ENCODE measurements around the gene PLIN5. TPM values are rescaled to one million over a fixed set of nuclear protein-coding genes. Genes with fewer than 3 reads are reported as not detected.
A peak's percentile ranks its signal among the peaks of the same experiment; 100 is the strongest.

The PLIN5 gene
- total RNA-seq, 1 donor from 2014 or later, result 0.27 TPM

DNA sequence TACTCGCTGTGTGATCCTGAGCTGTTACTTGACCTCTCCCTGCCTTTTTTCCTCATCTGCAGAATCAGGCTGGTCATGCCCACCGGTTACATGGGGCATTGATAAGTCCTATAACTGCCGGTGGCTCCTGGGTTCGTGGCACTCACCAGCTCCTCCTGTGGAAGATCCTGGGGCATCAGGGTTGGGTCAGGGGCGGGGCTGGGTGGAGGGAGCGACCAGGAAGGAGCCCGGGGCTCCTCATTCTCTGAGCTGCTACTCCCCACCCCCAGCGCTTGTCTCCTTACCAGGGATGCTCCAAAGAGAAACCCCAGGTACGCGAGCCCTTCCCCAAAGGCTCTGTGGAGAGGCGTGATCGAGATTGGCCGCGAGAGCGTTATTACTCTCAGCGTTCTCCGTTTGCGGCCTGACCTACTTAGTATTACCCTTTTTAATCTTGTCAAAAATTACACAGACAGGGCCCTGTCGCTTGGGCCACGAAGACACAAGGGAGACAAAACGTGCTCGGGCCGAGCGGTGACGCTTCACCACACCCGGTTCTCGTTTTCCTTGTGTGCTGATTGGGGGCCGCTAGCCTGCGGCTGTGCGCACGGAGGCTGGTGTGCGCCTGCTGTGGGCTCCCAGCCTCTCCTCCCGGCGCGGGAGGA, 52.2 kb downstream of the PLIN5 start:
- TF ChIP-seq, protein P1, sequence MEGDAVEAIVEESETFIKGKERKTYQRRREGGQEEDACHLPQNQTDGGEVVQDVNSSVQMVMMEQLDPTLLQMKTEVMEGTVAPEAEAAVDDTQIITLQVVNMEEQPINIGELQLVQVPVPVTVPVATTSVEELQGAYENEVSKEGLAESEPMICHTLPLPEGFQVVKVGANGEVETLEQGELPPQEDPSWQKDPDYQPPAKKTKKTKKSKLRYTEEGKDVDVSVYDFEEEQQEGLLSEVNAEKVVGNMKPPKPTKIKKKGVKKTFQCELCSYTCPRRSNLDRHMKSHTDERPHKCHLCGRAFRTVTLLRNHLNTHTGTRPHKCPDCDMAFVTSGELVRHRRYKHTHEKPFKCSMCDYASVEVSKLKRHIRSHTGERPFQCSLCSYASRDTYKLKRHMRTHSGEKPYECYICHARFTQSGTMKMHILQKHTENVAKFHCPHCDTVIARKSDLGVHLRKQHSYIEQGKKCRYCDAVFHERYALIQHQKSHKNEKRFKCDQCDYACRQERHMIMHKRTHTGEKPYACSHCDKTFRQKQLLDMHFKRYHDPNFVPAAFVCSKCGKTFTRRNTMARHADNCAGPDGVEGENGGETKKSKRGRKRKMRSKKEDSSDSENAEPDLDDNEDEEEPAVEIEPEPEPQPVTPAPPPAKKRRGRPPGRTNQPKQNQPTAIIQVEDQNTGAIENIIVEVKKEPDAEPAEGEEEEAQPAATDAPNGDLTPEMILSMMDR (IDR thresholded peaks at IDR 0.05; ENCODE audit: unreplicated experiment), result no peak
- Mint-ChIP-seq H3K27me3 (ENCODE audit: low read depth) (no peaks in the 10 kb centered on the region), H3K4me3 (no peak overlapping the region), H3K4me1 (no peaks in the 10 kb centered on the region), H3K9me3 (no peaks in the 10 kb centered on the region), H3K36me3 (peaks cover 19% of the 10 kb centered on the region), H3K27ac (no peak overlapping the region)
- DNase-seq (ENCODE audit: low spot score in 2 of 2, unreplicated experiment in 2 of 2), result no peak

DNA sequence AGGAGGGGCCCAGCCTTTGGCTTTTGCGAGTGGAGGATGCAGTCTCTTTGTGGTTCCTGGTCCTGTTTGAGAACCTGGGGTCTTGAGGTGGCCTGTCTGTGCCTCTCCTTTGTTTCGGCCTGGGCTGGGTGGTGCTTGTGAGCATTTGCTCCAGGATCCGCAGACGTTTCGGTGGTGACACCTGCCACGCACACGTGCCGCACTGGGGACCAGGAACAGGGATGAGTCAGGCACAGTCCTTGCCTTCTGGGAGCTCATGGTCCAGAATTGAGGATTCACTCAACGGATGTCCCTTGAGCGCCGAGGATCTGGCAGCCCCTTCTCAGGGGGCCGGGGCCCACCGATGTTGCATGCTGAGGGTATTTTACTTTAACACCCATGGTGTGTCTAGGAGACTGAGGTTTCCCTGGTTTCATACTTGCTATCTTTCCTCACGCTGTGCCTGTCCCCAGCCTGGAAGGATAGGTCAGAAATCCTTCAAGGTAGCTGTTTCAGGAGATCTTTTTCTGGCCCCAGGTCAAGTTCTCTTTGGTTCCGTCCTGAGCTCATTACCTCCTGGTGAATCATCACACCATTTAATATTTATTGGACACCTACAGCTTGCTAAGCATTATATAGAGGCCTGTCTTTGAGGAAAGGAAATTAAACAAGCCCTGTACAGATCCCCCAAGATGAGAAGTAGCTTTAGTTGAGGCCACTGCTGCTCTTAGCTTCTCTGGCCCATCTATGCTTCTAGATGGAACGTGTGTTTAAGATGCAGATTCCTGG, 57.8 kb downstream of the PLIN5 start:
- no peak for DNase-seq (ENCODE audit: low spot score in 2 of 2, unreplicated experiment in 2 of 2)
- Mint-ChIP-seq H3K36me3 (peaks cover 5% of the 10 kb centered on the region), H3K4me3 (no peak overlapping the region), H3K9me3 (no peaks in the 10 kb centered on the region), H3K27ac (no peak overlapping the region), H3K27me3 (ENCODE audit: low read depth) (no peaks in the 10 kb centered on the region), H3K4me1 (peaks cover 16% of the 10 kb centered on the region)
- TF ChIP-seq, protein P1 (IDR thresholded peaks at IDR 0.05; ENCODE audit: unreplicated experiment), result no peak

DNA sequence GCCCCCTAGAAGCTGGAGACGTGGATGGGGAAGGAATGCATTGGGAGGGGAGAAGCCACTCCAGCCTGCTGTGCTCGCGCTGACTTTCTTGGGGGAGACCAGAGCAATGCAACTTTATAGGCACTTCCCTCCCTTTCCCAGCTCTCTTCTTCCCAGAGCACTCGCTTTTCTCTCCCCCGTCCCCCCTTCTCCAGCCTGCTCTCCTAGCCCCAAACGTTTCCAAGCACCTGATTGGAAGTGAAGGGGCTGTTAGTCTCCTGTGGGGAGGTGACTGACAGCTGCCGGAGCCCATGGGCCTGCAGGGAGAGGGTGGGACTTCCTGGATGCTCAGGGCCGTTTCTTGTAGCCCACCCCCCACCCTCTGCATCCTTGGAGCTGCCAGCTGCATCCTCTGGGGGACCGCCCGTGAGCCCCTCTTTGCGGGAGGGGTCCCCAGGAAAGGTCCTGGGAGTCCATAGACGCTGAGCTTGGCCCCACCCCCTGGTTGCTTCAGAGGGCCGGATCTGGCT, 60.5 kb downstream of the PLIN5 start:
- Mint-ChIP-seq H3K36me3 (peaks cover 2% of the 10 kb centered on the region), H3K9me3 (no peaks in the 10 kb centered on the region), H3K27ac (peak overlapping the region; percentile 96), H3K4me3 (peak overlapping the region; percentile 78), H3K27me3 (ENCODE audit: low read depth) (no peaks in the 10 kb centered on the region), H3K4me1 (peaks cover 18% of the 10 kb centered on the region)
- TF ChIP-seq, protein P1 (IDR thresholded peaks at IDR 0.05; ENCODE audit: unreplicated experiment), result no peak
- peak in 1 of 2 experiments; percentile 66 for DNase-seq (ENCODE audit: low spot score in 2 of 2, unreplicated experiment in 2 of 2)

DNA sequence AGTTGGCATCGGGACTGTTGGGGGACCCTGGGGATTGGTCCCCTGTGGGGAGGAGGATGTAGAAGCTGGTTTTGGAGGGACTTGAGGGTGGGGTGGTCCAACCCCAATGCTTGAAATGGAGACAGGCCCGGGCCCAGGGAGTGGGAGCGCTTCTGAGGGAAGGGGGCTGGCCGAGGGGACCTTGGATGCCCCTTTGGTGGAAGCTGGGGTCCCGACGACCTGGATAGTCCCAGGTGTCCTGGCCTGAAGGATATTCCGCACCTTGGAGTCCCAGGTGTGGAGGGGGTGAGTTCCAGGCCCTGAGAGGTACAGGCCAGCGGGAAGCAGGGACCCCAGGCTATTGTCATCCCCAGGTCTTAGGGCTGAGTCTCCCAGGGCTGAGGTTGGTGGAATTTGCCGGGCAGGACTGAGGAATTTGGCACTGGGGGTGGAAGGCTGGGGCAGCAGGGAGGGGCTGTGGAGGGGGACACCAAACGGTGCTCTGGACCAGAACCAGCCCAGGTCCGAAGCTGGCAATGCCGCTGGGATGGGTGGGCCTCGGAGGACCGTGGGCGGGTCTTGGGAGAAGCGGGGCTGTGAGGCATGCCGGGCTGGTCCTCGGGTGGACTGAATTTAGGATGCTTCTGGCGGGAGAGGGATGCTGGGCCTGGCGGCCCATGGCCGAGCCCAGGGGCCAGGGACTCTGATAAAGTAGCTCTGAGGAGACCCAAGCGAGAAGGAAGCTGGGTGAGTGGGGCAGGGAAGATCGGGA, 61.1 kb downstream of the PLIN5 start:
- H3K9me3 Mint-ChIP-seq, result no peaks in the 10 kb centered on the region

More for the DNA sequence above, 61.1 kb downstream of the PLIN5 start:
- DNase-seq (ENCODE audit: low spot score in 2 of 2, unreplicated experiment in 2 of 2), result peak in 1 of 2 experiments; percentile 46
- TF ChIP-seq, protein P1 (IDR thresholded peaks at IDR 0.05; ENCODE audit: unreplicated experiment), result no peak
- H3K4me3 Mint-ChIP-seq, result peak overlapping the region; percentile 78
- peak overlapping the region; percentile 96 for H3K27ac Mint-ChIP-seq
- H3K4me1 Mint-ChIP-seq, result peaks cover 18% of the 10 kb centered on the region
- peaks cover 2% of the 10 kb centered on the region for H3K36me3 Mint-ChIP-seq
- H3K27me3 Mint-ChIP-seq (ENCODE audit: low read depth), result no peaks in the 10 kb centered on the region
